HG03565 (cell line): ENCODE results near the gene RAB11A.

Experiments
- ATAC-seq: cut with Tn5 transposase; IDR thresholded peaks from one replicate; pipeline ENCODE4 v1.9.1; 2021; ENCODE audit warnings: mild to moderate bottlenecking, moderate library complexity; ENCODE audit not compliant: unreplicated experiment

Gene RAB11A

GRCh38 chr15:65869126-65869953 is at the start of gene RAB11A:
Gene RAB11A (plus strand): TSS chr15:65869491. CDS start chr15:65869586, 95 bp downstream.
- ATAC-seq: peak; percentile 73

- no peak for ATAC-seq
These were observed 49.7 kb upstream of the RAB11A start for GRCh38 chr15:65819563-65819960.

- no peak for ATAC-seq
These were observed 48.2 kb upstream of the RAB11A start for GRCh38 chr15:65821070-65821469.

- ATAC-seq: no peak
These were observed 47.0 kb upstream of the RAB11A start for GRCh38 chr15:65822316-65822715.

GRCh38 chr15:65824031-65824743 is 45.1 kb upstream of the RAB11A start:
- ATAC-seq: no peak

- ATAC-seq: no peak
These were observed 44.2 kb upstream of the RAB11A start for GRCh38 chr15:65824941-65825544.

- no peak for ATAC-seq
These were observed 42.2 kb upstream of the RAB11A start for GRCh38 chr15:65827065-65827464.

- no peak for ATAC-seq
These were observed 40.7 kb upstream of the RAB11A start for GRCh38 chr15:65828585-65828984.

- no peak for ATAC-seq
These were observed 40.0 kb upstream of the RAB11A start for GRCh38 chr15:65829130-65829764.

- ATAC-seq: no peak
These were observed 36.5 kb upstream of the RAB11A start for GRCh38 chr15:65832549-65833364.

GRCh38 chr15:65833501-65834205 is 35.6 kb upstream of the RAB11A start:
- no peak for ATAC-seq

- no peak for ATAC-seq
These were observed 34.5 kb upstream of the RAB11A start for GRCh38 chr15:65834603-65835282.

GRCh38 chr15:65835447-65835846 is 33.8 kb upstream of the RAB11A start:
- no peak for ATAC-seq

GRCh38 chr15:65836665-65837064 is 32.6 kb upstream of the RAB11A start:
- no peak for ATAC-seq

- no peak for ATAC-seq
These were observed 31.7 kb upstream of the RAB11A start for GRCh38 chr15:65837301-65838294.

GRCh38 chr15:65839354-65839901 is 29.9 kb upstream of the RAB11A start:
- no peak for ATAC-seq

- ATAC-seq: no peak
These were observed 29.3 kb upstream of the RAB11A start for GRCh38 chr15:65839985-65840384.
